Pancreas (tissue), 10 donors: ENCODE data around the gene CDC14B. TPM values are rescaled to one million over a fixed set of nuclear protein-coding genes. Genes with fewer than 3 reads are reported as not detected.

Experiments
- ATAC-seq, 4 donors: fragments of 200-7000 bp; cut with Tn5 transposase; one replicate each; pipeline versions ENCODE4 v1.8.0 to v1.9.1; 2020; ENCODE audit warnings: mild to moderate bottlenecking in 4 of 4, moderate library complexity in 4 of 4
- DNase-seq, 6 donors: peaks; one replicate each; pipeline ENCODE4 v3.0.0-alpha.2; 2020
- FAIRE-seq: peaks from 2 replicates; lab custom pipeline; 2012; peaks lifted over from hg19 to GRCh38; lab: Jason Lieb, UNC
- H3K27ac ChIP-seq, 4 donors: fragments of 200-600 bp; sonication (generic); 1 replicate in 3 of 4; 2 replicates in 1 of 4; pipeline versions ENCODE4 v1.5.0 to v1.8.0; 2020
- H3K27me3 ChIP-seq, 4 donors: fragments of 200-600 bp; one replicate each; pipeline ENCODE4 v1.8.0; 2021
- H3K36me3 ChIP-seq, 3 donors: fragments of 200-600 bp; sonication (generic) in 1 of 3; one replicate each; pipeline versions ENCODE4 v1.5.0 to v1.8.0; 2020 to 2021
- H3K4me1 ChIP-seq, 3 donors: fragments of 200-600 bp; one replicate each; pipeline ENCODE4 v1.8.0; 2021
- H3K4me3 ChIP-seq, 4 donors: fragments of 200-600 bp; sonication (generic) in 2 of 4; one replicate each; pipeline versions ENCODE4 v1.5.0 to v1.8.0; 2020 to 2021
- H3K9me3 ChIP-seq, 4 donors: fragments of 200-600 bp; one replicate each; pipeline ENCODE4 v1.8.0; 2021
- CTCF ChIP-seq, 4 donors: fragments of 200-600 bp; sonication (generic) in 3 of 4; IDR thresholded peaks; one replicate each; pipeline versions ENCODE4 v1.5.0 to v1.8.0; 2021; ENCODE audit warnings: antibody characterized with exemption in 4 of 4
- WGBS, 2 donors: extraction: QIAGEN DNeasy Blood & Tissue Kit; methylation state at CpG; one replicate each; pipeline ENCODE4 v1.1.7; 2013; 5-methylcytosine and 5-hydroxymethylcytosine counted together
- intact Hi-C, 3 donors: fragments of 100-400 bp; cut with DNase I; formaldehyde crosslinking; loops; one replicate each; pipeline versions ENCODE4 v1.11.1 to v1.14.2; 2022
- polyA plus RNA-seq, 2 donors: library from polyadenylated mRNA; stranded (reverse); fragments of 200-250 nt; gene quantifications; one replicate each; pipeline ENCODE4 v1.2.3, GENCODE V29; 2013
- total RNA-seq, 6 donors: library from RNA; stranded (reverse); fragmentation: NEBNext Ultra II Directional in 4 of 6; extraction: Animal tissue kit (Norgen Biotek cat#: 25700) in 4 of 6; gene quantifications; one replicate each; pipeline versions ENCODE4 v1.2.1 to v1.2.4, GENCODE V29; 2021 to 2023
- donor health status: healthy with polysubstance abuse.
- donor health status: DM: no; HTN: no; CAD: no; lungs with moderate emphysema.
- donor health status: DM: no; HTN: no; CAD: no.
- donor health status: control.
- donor health status: control.
- donor health status: Bipolar disorder and iron deficiency.
- donor health status: DM: yes; HTN: yes; CAD: no.
- donor health status: DM: no; HTN: no; CAD: no.
- donor health status: DM: no; HTN: no; CAD: no.
- donor health status: DM: yes; HTN: yes; CAD: no.

CDC14B gene
- total and polyA plus RNA-seq, 8 donors: 4.6 to 19.3 (median 11.4) TPM

- Histone ChIP-seq H3K4me3 (no peak overlapping the region), H3K27ac (no peak overlapping the region), H3K9me3 (no peaks in the 10 kb centered on the region), H3K36me3 (peaks cover 0 to 11% (median 0%) of the 10 kb centered on the region in 3 donors), H3K27me3 (no peaks in the 10 kb centered on the region), H3K4me1 (no peaks in the 10 kb centered on the region)
- WGBS, 2 donors: 81 to 87% methylated on average over 13 of the region's 13 CpGs
- FAIRE-seq (no peak), ATAC-seq (peak in 2 of 4 donors; percentile 61 to 80), DNase-seq (no peak)
- TF ChIP-seq CTCF (IDR thresholded peaks at IDR 0.05): no peak
- intact Hi-C loops: no loop called here
Observed at GRCh38 chr9:96646081-96646991, 26.7 kb upstream of the CDC14B start.

- no peaks in the 10 kb centered on the region for H3K27me3 ChIP-seq
- no peaks in the 10 kb centered on the region for H3K4me1 ChIP-seq
- ATAC-seq: no peak
- DNase-seq: no peak
- H3K36me3 ChIP-seq: no peaks in the 10 kb centered on the region
- no peak overlapping the region for H3K27ac ChIP-seq
- no peak for TF ChIP-seq CTCF (IDR thresholded peaks at IDR 0.05)
- FAIRE-seq: no peak
- H3K9me3 ChIP-seq: no peaks in the 10 kb centered on the region
- 70% methylated on average over 2 of the region's 2 CpGs for WGBS, 2 donors
- H3K4me3 ChIP-seq: no peak overlapping the region
- intact Hi-C loops: no loop called here
Observed at GRCh38 chr9:96644137-96644536, 24.5 kb upstream of the CDC14B start.

GRCh38 chr9:96641514-96641913, 21.9 kb upstream of the CDC14B start:
- no peaks in the 10 kb centered on the region for H3K9me3 ChIP-seq
- no peaks in the 10 kb centered on the region for H3K4me1 ChIP-seq
- 67 to 71% methylated on average over 3 of the region's 3 CpGs for WGBS, 2 donors
- H3K27me3 ChIP-seq: no peaks in the 10 kb centered on the region
- intact Hi-C loops: no loop called here
- ATAC-seq (no peak), FAIRE-seq (no peak), DNase-seq (no peak)
- H3K36me3 ChIP-seq: no peaks in the 10 kb centered on the region
- no peak overlapping the region for H3K27ac ChIP-seq
- H3K4me3 ChIP-seq: no peak overlapping the region
- no peak for TF ChIP-seq CTCF (IDR thresholded peaks at IDR 0.05)

GRCh38 chr9:96638606-96639364, 19.1 kb upstream of the CDC14B start:
- Histone ChIP-seq H3K36me3 (no peaks in the 10 kb centered on the region), H3K9me3 (no peaks in the 10 kb centered on the region), H3K27ac (no peak overlapping the region), H3K27me3 (no peaks in the 10 kb centered on the region), H3K4me1 (no peaks in the 10 kb centered on the region), H3K4me3 (no peak overlapping the region)
- intact Hi-C loops: no loop called here
- FAIRE-seq (no peak), ATAC-seq (no peak), DNase-seq (no peak)
- WGBS, 2 donors: 87 to 88% methylated on average over 19 of the region's 19 CpGs
- TF ChIP-seq CTCF (IDR thresholded peaks at IDR 0.05): no peak
